Measurements from ENCODE around the gene OR56A5. TPM values are rescaled to one million over a fixed set of nuclear protein-coding genes. Genes with fewer than 3 reads are reported as not detected.

The OR56A5 gene
- total and polyA plus RNA-seq, 4 donors = not detected

GRCh38 chr11:5983443-5983842, 15.1 kb upstream of the OR56A5 start:
- Histone ChIP-seq H3K4me3 (ENCODE audit: low read depth in 1 of 3, low read length in 3 of 3) (no peak overlapping the region), H3K9ac (ENCODE audit: low read depth in 1 of 2, low read length in 2 of 2) (no peak overlapping the region), H3K27me3 (ENCODE audit: control insufficient read depth in 4 of 4, insufficient read depth in 4 of 4, low read length in 3 of 4) (peaks cover 0 to 4% (median 0%) of the 10 kb centered on the region in 4 donors), H3K36me3 (ENCODE audit: control insufficient read depth in 4 of 4, insufficient read depth in 3 of 4, low read depth in 1 of 4, low read length in 3 of 4) (no peaks in the 10 kb centered on the region), H3K9me3 (ENCODE audit: control insufficient read depth in 4 of 4, low read length in 3 of 4) (no peaks in the 10 kb centered on the region), H3K27ac (ENCODE audit: low read depth in 1 of 2, low read length in 2 of 2) (no peak overlapping the region), H3K4me1 (ENCODE audit: control insufficient read depth in 4 of 4, insufficient read depth in 4 of 4, low read length in 3 of 4) (no peaks in the 10 kb centered on the region)
- TF ChIP-seq HNF4A (conservative IDR thresholded peaks at IDR 0.05) = no peak
- no peak for TF ChIP-seq ATF3 (IDR thresholded peaks at IDR 0.05)
- no peak for TF ChIP-seq RXRA (IDR thresholded peaks at IDR 0.05)
- no peak for TF ChIP-seq TAF1 (conservative IDR thresholded peaks at IDR 0.05)
- TF ChIP-seq SP1 (IDR thresholded peaks at IDR 0.05) = no peak
- no peak for TF ChIP-seq JUND (IDR thresholded peaks at IDR 0.05)
- no peak for TF ChIP-seq MAX (IDR thresholded peaks at IDR 0.05)
- no peak for TF ChIP-seq ZBTB33 (IDR thresholded peaks at IDR 0.05)
- TF ChIP-seq REST (IDR thresholded peaks at IDR 0.05) = no peak
- no peak for TF ChIP-seq EGR1 (IDR thresholded peaks at IDR 0.05; ENCODE audit: low read depth in 2 of 2)
- no peak for TF ChIP-seq CTCF (IDR thresholded peaks at IDR 0.05; ENCODE audit: low read depth, low read length, missing input control)
- TF ChIP-seq YY1 (IDR thresholded peaks at IDR 0.05) = no peak
- TF ChIP-seq FOXA2 (IDR thresholded peaks at IDR 0.05) = no peak
- no peak for TF ChIP-seq GABPA (IDR thresholded peaks at IDR 0.05 in 1 of 2, conservative IDR thresholded peaks at IDR 0.05 in 1 of 2)
- WGBS = 40% methylated on average over 1 of the region's 1 CpG
- DNase-seq (ENCODE audit: low spot score) = no peak

- H3K4me3 ChIP-seq (ENCODE audit: low read depth in 1 of 3, low read length in 3 of 3) = no peak overlapping the region
- H3K27ac ChIP-seq (ENCODE audit: low read depth in 1 of 2, low read length in 2 of 2) = no peak overlapping the region
- no peaks in the 10 kb centered on the region for H3K27me3 ChIP-seq (ENCODE audit: control insufficient read depth in 4 of 4, insufficient read depth in 4 of 4, low read length in 3 of 4)
- H3K9me3 ChIP-seq (ENCODE audit: control insufficient read depth in 4 of 4, low read length in 3 of 4) = no peaks in the 10 kb centered on the region
- WGBS = 62% methylated on average over 1 of the region's 1 CpG
- no peak for DNase-seq (ENCODE audit: low spot score)
- no peak overlapping the region for H3K9ac ChIP-seq (ENCODE audit: low read depth in 1 of 2, low read length in 2 of 2)
- H3K4me1 ChIP-seq (ENCODE audit: control insufficient read depth in 4 of 4, insufficient read depth in 4 of 4, low read length in 3 of 4) = no peaks in the 10 kb centered on the region
- TF ChIP-seq GABPA (IDR thresholded peaks at IDR 0.05 in 1 of 2, conservative IDR thresholded peaks at IDR 0.05 in 1 of 2) (no peak), JUND (IDR thresholded peaks at IDR 0.05) (no peak), NR2F2 (IDR thresholded peaks at IDR 0.05) (no peak), TAF1 (conservative IDR thresholded peaks at IDR 0.05) (no peak), RAD21 (IDR thresholded peaks at IDR 0.05) (no peak), HNF4G (IDR thresholded peaks at IDR 0.05) (no peak), ZBTB33 (IDR thresholded peaks at IDR 0.05) (no peak), REST (IDR thresholded peaks at IDR 0.05) (no peak), HNF4A (conservative IDR thresholded peaks at IDR 0.05) (no peak), FOXA2 (IDR thresholded peaks at IDR 0.05) (no peak), YY1 (IDR thresholded peaks at IDR 0.05) (no peak), MAX (IDR thresholded peaks at IDR 0.05) (no peak), ATF3 (IDR thresholded peaks at IDR 0.05) (no peak), EGR1 (IDR thresholded peaks at IDR 0.05; ENCODE audit: low read depth in 2 of 2) (no peak)
- H3K36me3 ChIP-seq (ENCODE audit: control insufficient read depth in 4 of 4, insufficient read depth in 3 of 4, low read depth in 1 of 4, low read length in 3 of 4) = no peaks in the 10 kb centered on the region
Observed at GRCh38 chr11:5973530-5973929, 5.2 kb upstream of the OR56A5 start.
